ENCODE measurements around the gene CENPE.

CENPE gene

GRCh38 chr4:103075894-103076746 lies 122.0 kb downstream of the CENPE start:
- peak; percentile 39 for DNase-seq

GRCh38 chr4:103075435-103075893 lies 122.7 kb downstream of the CENPE start:
- no peak for DNase-seq

GRCh38 chr4:103074744-103075434 lies 123.3 kb downstream of the CENPE start:
- no peak for DNase-seq

DNA sequence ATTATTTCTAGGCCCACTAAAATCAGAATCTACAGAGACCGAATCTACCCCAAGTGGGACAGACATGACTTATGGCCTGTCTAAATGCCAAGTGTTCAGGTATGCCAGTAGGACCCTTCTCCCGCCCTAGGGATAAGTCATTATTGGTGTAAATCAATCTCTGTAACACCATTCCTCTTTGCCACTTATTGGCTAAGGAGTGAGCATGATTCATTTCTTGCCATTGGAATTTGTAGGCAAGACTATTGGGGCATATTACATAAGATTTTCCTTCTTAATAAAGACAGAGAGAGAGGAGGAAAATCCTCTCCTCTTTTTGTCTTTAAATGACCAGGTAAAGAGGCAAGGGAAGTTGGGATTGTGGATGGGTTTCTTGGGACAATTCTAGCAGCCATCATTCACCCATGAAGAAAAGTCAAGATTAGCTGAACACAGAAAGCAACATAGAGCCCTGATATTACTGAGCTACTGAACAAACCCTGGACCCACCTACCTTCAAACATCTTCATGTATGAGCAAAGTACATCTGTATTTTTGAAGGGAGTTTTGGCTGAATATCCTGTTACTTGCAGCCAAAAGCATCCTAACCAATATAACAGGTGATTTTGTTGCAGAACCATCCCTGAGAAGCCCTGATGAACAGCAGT lies 124.2 kb downstream of the CENPE start:
- no peak for DNase-seq

GRCh38 chr4:103067841-103068547 lies 130.1 kb downstream of the CENPE start:
- DNase-seq, result no peak

GRCh38 chr4:103060453-103061148 lies 137.5 kb downstream of the CENPE start:
- DNase-seq, result no peak
